ENCODE results near the gene COQ10A.

The COQ10A gene

GRCh38 chr12:56315622-56316473, 49.1 kb downstream of the COQ10A start, which contains the start of gene CNPY2:
Gene CNPY2, minus strand, starts transcription at chr12:56315988. Its CDS starts 771 bp downstream, at chr12:56315217.
- peak; percentile 93 for ATAC-seq (ENCODE audit: low read depth)
- peak within 1 kb of the TSS; percentile 60 for H3K27ac ChIP-seq (ENCODE audit: poor library complexity, severe bottlenecking)
- peak; percentile 99 for DNase-seq (ENCODE audit: low spot score)
- peaks cover 46% of the 10 kb centered on the region for H3K36me3 ChIP-seq (ENCODE audit: low read depth)
- TF ChIP-seq CTCF (IDR thresholded peaks at IDR 0.05; ENCODE audit: poor library complexity, severe bottlenecking): peak; percentile 46
- H3K4me3 ChIP-seq (ENCODE audit: severe bottlenecking): peak within 1 kb of the TSS; percentile 65
- H3K27me3 ChIP-seq (ENCODE audit: insufficient read depth, poor library complexity, severe bottlenecking): no peaks in the 10 kb centered on the region
- H3K4me1 ChIP-seq (ENCODE audit: insufficient read depth, poor library complexity, severe bottlenecking): no peaks in the 10 kb centered on the region
- H3K9me3 ChIP-seq (ENCODE audit: severe bottlenecking): no peaks in the 10 kb centered on the region

- Histone ChIP-seq H3K4me3 (ENCODE audit: severe bottlenecking) (no peak overlapping the region), H3K36me3 (ENCODE audit: low read depth) (peaks cover 44% of the 10 kb centered on the region)
- TF ChIP-seq CTCF (IDR thresholded peaks at IDR 0.05; ENCODE audit: poor library complexity, severe bottlenecking): no peak
Measured at GRCh38 chr12:56317675-56318074, 50.9 kb downstream of the COQ10A start.

More at GRCh38 chr12:56317675-56318074, 50.9 kb downstream of the COQ10A start:
- no peaks in the 10 kb centered on the region for H3K9me3 ChIP-seq (ENCODE audit: severe bottlenecking)
- no peaks in the 10 kb centered on the region for H3K27me3 ChIP-seq (ENCODE audit: insufficient read depth, poor library complexity, severe bottlenecking)
- no peaks in the 10 kb centered on the region for H3K4me1 ChIP-seq (ENCODE audit: insufficient read depth, poor library complexity, severe bottlenecking)
- ATAC-seq (ENCODE audit: low read depth) (no peak), DNase-seq (ENCODE audit: low spot score) (no peak)
- no peak overlapping the region for H3K27ac ChIP-seq (ENCODE audit: poor library complexity, severe bottlenecking)

Data from RWPE2 (cell line).